ENCODE measurements around the gene TET2.

DNA sequence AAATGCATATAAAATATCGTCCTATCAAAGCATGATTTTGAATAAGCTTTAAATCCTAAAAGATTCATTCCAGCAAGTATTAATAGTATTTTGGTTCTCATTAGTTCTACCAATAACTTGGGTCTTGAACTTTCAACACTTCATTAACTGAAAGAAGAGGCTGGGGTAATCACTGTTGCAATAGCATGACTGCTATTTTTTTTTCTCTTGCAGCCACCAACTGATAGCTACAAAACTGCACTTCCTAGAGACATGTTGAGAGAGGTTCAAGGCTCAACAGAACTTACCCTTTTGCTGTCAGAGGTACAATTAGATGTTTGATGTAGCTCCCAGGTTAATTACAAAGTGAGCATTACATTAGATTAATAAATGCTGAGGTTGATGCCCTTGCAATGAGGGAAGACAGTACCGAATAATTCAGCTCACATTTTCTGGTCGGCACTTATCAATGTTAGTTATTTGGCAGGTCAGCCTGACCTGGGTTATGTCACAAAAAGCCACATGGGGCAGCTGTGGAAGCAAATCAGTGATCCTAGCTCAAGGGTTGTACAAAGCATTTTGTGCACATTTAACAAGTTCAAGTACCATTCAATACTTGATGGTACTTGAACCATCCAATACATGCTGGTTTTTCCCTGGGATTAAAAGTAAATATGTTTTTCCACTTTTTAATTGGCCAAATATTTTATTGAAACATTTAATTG, 29.9 kb upstream of the TET2 start:
- TF ChIP-seq CTCF (IDR thresholded peaks at IDR 0.05) = no peak
- no peak for TF ChIP-seq REST (IDR thresholded peaks at IDR 0.05; ENCODE audit: insufficient read depth in 1 of 2, low read depth in 2 of 2, low read length in 1 of 2)
- TF ChIP-seq SIN3A (IDR thresholded peaks at IDR 0.05; ENCODE audit: borderline replicate concordance, insufficient read depth, low read depth, low read length) = no peak
- no peak for TF ChIP-seq TCF7L2 (IDR thresholded peaks at IDR 0.05; ENCODE audit: low read depth, low read length)
- no peak for TF ChIP-seq POLR2AphosphoS5 (IDR thresholded peaks at IDR 0.05; ENCODE audit: low read depth, low read length)

All from Panc1 (cell line).